K562 (cell line): Measurements from ENCODE around the gene AGPAT1. TPM values are rescaled to one million over a fixed set of nuclear protein-coding genes. Genes with fewer than 3 reads are reported as not detected.
"Not testable (repeated sequence)": the region's sequence is repeated elsewhere in the genome, so short reads cannot be mapped to it uniquely, and the experiment has no call there.

ENCODE experiments used
- ATF1 ChIP-seq, 2 experiments: fragments of 450-650 bp in 1 of 2; IDR thresholded peaks; 2 replicates each; pipeline ENCODE4 v1.6.1; 2016; ENCODE audit warnings: missing compliant biosample characterization in 1 of 2, missing genetic modification characterization in 1 of 2
- CREM ChIP-seq: IDR thresholded peaks from 2 replicates; pipeline ENCODE4 v1.6.1; 2014; ENCODE audit warnings: antibody characterized with exemption, low read depth
- EHMT2 ChIP-seq: fragments of 450-650 bp; IDR thresholded peaks from 2 replicates; pipeline ENCODE4 v1.6.1; 2018; ENCODE audit warnings: antibody characterized with exemption
- ELF4 ChIP-seq: fragments of 450-650 bp; formaldehyde crosslinking; IDR thresholded peaks from 2 replicates; pipeline ENCODE4 v1.4.0; 2022; ENCODE audit warnings: missing genetic modification characterization
- HBP1 ChIP-seq: fragments of 450-650 bp; formaldehyde crosslinking; IDR thresholded peaks from 2 replicates; pipeline ENCODE4 v1.4.0; 2022; ENCODE audit warnings: missing genetic modification characterization
- POLR2B ChIP-seq: fragments of 450-650 bp; IDR thresholded peaks from 2 replicates; pipeline ENCODE4 v1.6.1; 2018; ENCODE audit warnings: low read depth; ENCODE audit not compliant: partially characterized antibody
- THRB ChIP-seq: fragments of 450-650 bp; formaldehyde crosslinking; conservative IDR thresholded peaks from 2 replicates; pipeline ENCODE4 v1.4.0; 2022; ENCODE audit warnings: mild to moderate bottlenecking, missing genetic modification characterization
- ZNF384 ChIP-seq: IDR thresholded peaks from 2 replicates; pipeline ENCODE4 v1.6.1; 2012; ENCODE audit warnings: low read depth, low read length, improper control_type of control experiment
- polyA plus RNA-seq, 8 experiments: library from polyadenylated mRNA; depleted of rRNA in 4 of 8; stranded (reverse) in 5 of 8; unstranded in 3 of 8; fragments of >200 nt; fragmentation: Nextera tagmentation in 2 of 8; fragmentation: Illumina TruSeq in 1 of 8; extraction: Ambion mirVana in 2 of 8; extraction: Trizol in 1 of 8; gene quantifications; 2 replicates each; pipeline versions ENCODE4 v1.2.1 to v1.2.3, GENCODE V29; 2011 to 2014; ENCODE audit warnings: inconsistent platforms in 1 of 8, missing spikeins in 1 of 8
- total RNA-seq, 7 experiments: library from RNA; depleted of rRNA in 6 of 7; stranded (reverse); fragments of >200 nt in 6 of 7; fragmentation: Illumina TruSeq in 2 of 7; extraction: Trizol in 2 of 7; gene quantifications; 2 replicates each; pipeline versions ENCODE4 v1.2.1 to v1.2.3, GENCODE V29; 2011 to 2021; ENCODE audit warnings: low replicate concordance in 1 of 7
- TF ChIP-seq, protein P1 (sequence below): fragments of 450-650 bp; formaldehyde crosslinking; IDR thresholded peaks from 2 replicates; pipeline ENCODE4 v1.4.0; 2022; ENCODE audit warnings: missing genetic modification characterization

Gene AGPAT1
- total and polyA plus RNA-seq, 9 of the 15 experiments (the other 6 are each of a cell fraction or from before 2014, with no cell fraction given): 37.9 to 176 (median 69.4) TPM

DNA sequence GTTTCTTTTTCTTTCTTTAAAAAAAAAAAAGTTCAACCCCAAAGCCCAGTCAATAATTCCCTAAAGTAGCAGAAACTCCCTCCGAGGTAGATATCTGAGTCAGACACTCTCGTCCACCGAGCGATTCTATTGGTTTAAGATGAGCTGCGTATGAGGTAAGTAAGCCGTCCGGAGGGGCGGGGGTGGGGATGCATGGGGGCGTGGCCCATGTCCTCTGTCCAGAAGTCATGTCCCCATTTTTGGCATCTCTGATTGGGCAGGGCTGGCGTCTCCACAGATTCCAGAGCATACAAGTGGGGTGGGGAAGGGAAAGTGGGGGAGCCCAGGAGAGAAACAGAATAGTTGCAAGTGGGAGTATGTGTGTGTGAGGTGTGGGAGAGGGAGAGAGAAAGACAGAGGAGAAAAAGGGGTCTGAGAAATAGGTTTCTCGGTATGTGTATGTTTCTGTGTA lies 9.8 kb upstream of the AGPAT1 start (continued):
- TF ChIP-seq THRB (CRISPR knock-in tag) (peak; percentile 92), EHMT2 (0 out of 2 replicates have a peak, but pooled peaks have one; percentile 33), ATF1 (tag; IDR thresholded peaks at IDR 0.05) (peak; percentile 26; the same call in 1 of the 2 replicates), CREM (peak; percentile 46), HBP1 (CRISPR knock-in tag) (peak; percentile 83), ZNF384 (peak; percentile 75), ELF4 (CRISPR knock-in tag) (peak; percentile 82), POLR2B (peak; percentile 79)
- TF ChIP-seq, protein P1, sequence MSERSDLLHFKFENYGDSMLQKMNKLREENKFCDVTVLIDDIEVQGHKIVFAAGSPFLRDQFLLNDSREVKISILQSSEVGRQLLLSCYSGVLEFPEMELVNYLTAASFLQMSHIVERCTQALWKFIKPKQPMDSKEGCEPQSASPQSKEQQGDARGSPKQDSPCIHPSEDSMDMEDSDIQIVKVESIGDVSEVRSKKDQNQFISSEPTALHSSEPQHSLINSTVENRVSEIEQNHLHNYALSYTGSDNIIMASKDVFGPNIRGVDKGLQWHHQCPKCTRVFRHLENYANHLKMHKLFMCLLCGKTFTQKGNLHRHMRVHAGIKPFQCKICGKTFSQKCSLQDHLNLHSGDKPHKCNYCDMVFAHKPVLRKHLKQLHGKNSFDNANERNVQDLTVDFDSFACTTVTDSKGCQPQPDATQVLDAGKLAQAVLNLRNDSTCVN: 0 out of 2 replicates have a peak, but pooled peaks have one; percentile 18
- TF ChIP-seq ATF1 (CRISPR knock-in tag; IDR thresholded peaks at IDR 0.05): not testable (repeated sequence)
- TF ChIP-seq, all 486 proteins: peak for 25; not testable (repeated sequence) for 461
